ENCODE measurements around the gene TTC13.
A peak's percentile ranks its signal among the peaks of the same experiment; 100 is the strongest.

DNA sequence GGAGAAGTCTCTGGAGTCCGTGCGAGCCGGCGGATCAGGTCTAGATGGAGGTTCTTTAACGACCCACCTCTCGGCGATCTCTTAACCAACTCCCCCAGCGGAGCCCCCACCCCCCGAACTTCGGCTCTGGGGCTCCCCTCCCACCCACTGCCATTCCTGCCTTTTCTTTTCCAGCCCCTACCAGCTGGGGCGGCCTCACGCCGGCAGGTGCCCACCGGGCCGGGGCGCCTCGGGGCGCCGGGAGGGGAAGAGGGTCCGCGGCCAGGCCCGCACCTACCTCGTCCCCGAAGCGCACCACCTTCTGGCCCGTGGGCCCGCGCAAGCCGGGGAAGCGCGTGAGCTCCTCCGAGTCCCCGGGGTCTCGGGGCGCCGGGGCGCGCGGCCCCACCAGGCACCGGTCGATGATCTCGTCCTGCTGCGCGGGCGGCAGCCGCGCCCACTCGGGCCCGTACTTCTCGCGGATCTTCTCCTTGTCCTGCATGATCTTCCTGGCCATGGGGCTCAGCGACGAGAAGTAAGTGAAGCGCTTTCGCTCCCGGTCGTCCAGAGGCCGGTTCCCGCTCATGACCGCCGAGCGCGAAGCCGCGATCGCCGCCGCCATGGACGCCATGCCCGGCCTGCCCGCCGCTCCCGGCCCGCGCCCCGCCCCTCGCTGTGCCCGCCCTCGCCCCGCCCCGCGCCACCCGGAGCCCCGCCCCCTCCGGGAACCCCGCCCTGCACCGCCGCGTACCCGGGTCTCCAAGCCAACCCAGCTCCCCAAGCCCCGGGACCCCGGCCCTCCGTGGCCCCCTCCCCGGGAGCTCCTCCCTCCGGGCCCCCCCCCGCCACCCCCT, 110.5 kb downstream of the TTC13 start, which contains the start of gene C1orf198:
- TF ChIP-seq, protein P1, sequence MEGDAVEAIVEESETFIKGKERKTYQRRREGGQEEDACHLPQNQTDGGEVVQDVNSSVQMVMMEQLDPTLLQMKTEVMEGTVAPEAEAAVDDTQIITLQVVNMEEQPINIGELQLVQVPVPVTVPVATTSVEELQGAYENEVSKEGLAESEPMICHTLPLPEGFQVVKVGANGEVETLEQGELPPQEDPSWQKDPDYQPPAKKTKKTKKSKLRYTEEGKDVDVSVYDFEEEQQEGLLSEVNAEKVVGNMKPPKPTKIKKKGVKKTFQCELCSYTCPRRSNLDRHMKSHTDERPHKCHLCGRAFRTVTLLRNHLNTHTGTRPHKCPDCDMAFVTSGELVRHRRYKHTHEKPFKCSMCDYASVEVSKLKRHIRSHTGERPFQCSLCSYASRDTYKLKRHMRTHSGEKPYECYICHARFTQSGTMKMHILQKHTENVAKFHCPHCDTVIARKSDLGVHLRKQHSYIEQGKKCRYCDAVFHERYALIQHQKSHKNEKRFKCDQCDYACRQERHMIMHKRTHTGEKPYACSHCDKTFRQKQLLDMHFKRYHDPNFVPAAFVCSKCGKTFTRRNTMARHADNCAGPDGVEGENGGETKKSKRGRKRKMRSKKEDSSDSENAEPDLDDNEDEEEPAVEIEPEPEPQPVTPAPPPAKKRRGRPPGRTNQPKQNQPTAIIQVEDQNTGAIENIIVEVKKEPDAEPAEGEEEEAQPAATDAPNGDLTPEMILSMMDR (IDR thresholded peaks at IDR 0.05 in 8 of 11, conservative IDR thresholded peaks at IDR 0.05 in 3 of 11): no peak
- TF ChIP-seq POLR2AphosphoS5 (IDR thresholded peaks at IDR 0.05): peak; percentile 66 to 77 (median 76)
- no peak for TF ChIP-seq POLR2A (IDR thresholded peaks at IDR 0.05)

All from spleen (tissue), 7 donors.